Measurements from ENCODE around the gene HPCA. TPM values are rescaled to one million over a fixed set of nuclear protein-coding genes. Genes with fewer than 3 reads are reported as not detected.
A peak's percentile ranks its signal among the peaks of the same experiment; 100 is the strongest.

Gene HPCA
- total RNA-seq, 2 donors from 2014 or later: 1.2 TPM; not detected in 1

- Histone ChIP-seq H3K36me3 (ENCODE audit: control insufficient read depth, insufficient read depth, low read length) (peaks cover 45% of the 10 kb centered on the region), H3K4me3 (ENCODE audit: low read length) (no peak overlapping the region), H3K9me3 (ENCODE audit: control insufficient read depth, low read length) (no peaks in the 10 kb centered on the region), H3K9ac (ENCODE audit: extremely low read depth, low read length, poor library complexity, severe bottlenecking) (no peak overlapping the region), H3K4me1 (ENCODE audit: control insufficient read depth, insufficient read depth, low read length) (no peaks in the 10 kb centered on the region), H3K27ac (ENCODE audit: low read depth, low read length) (no peak overlapping the region), H3K27me3 (ENCODE audit: control insufficient read depth, insufficient read depth, low read length, poor library complexity, severe bottlenecking) (no peaks in the 10 kb centered on the region)
- H3K4me3 Mint-ChIP-seq: no peak overlapping the region
- DNase-seq: no peak
- no peak overlapping the region for H3K27ac Mint-ChIP-seq
- H3K36me3 Mint-ChIP-seq (ENCODE audit: low read depth): peaks cover 35% of the 10 kb centered on the region
- H3K27me3 Mint-ChIP-seq (ENCODE audit: insufficient read depth): no peaks in the 10 kb centered on the region
- H3K4me1 Mint-ChIP-seq: no peaks in the 10 kb centered on the region
- TF ChIP-seq CTCF (conservative IDR thresholded peaks at IDR 0.05): no peak
- H3K9me3 Mint-ChIP-seq: no peaks in the 10 kb centered on the region
Observed at GRCh38 chr1:32860566-32860965, 25.7 kb upstream of the HPCA start.

GRCh38 chr1:32861904-32862695, 24.2 kb upstream of the HPCA start:
- 83 to 94% methylated on average over 3 of the region's 3 CpGs for WGBS, 2 experiments (ENCODE audit: insufficient coverage in 1 of 2, insufficient read length in 1 of 2)
- TF ChIP-seq CTCF (conservative IDR thresholded peaks at IDR 0.05): no peak
- H3K27me3 ChIP-seq (ENCODE audit: control insufficient read depth, insufficient read depth, low read length, poor library complexity, severe bottlenecking): no peaks in the 10 kb centered on the region
- no peaks in the 10 kb centered on the region for H3K9me3 Mint-ChIP-seq
- H3K4me3 Mint-ChIP-seq: no peak overlapping the region
- H3K9ac ChIP-seq (ENCODE audit: extremely low read depth, low read length, poor library complexity, severe bottlenecking): no peak overlapping the region
- no peaks in the 10 kb centered on the region for H3K27me3 Mint-ChIP-seq (ENCODE audit: insufficient read depth)
- H3K36me3 Mint-ChIP-seq (ENCODE audit: low read depth): peaks cover 22% of the 10 kb centered on the region
- peaks cover 33% of the 10 kb centered on the region for H3K36me3 ChIP-seq (ENCODE audit: control insufficient read depth, insufficient read depth, low read length)
- H3K4me1 ChIP-seq (ENCODE audit: control insufficient read depth, insufficient read depth, low read length): no peaks in the 10 kb centered on the region
- DNase-seq: no peak
- H3K27ac Mint-ChIP-seq: peak overlapping the region; percentile 26
- no peak overlapping the region for H3K4me3 ChIP-seq (ENCODE audit: low read length)
- H3K4me1 Mint-ChIP-seq: no peaks in the 10 kb centered on the region
- no peak overlapping the region for H3K27ac ChIP-seq (ENCODE audit: low read depth, low read length)
- H3K9me3 ChIP-seq (ENCODE audit: control insufficient read depth, low read length): no peaks in the 10 kb centered on the region

- Mint-ChIP-seq H3K27me3 (ENCODE audit: insufficient read depth) (peaks cover 7% of the 10 kb centered on the region), H3K4me1 (peaks cover 3% of the 10 kb centered on the region), H3K27ac (no peak overlapping the region), H3K36me3 (ENCODE audit: low read depth) (peaks cover 16% of the 10 kb centered on the region), H3K9me3 (no peaks in the 10 kb centered on the region), H3K4me3 (no peak overlapping the region)
- Histone ChIP-seq H3K36me3 (ENCODE audit: control insufficient read depth, insufficient read depth, low read length) (peaks cover 22% of the 10 kb centered on the region), H3K27ac (ENCODE audit: low read depth, low read length) (peak overlapping the region; percentile 76), H3K9me3 (ENCODE audit: control insufficient read depth, low read length) (no peaks in the 10 kb centered on the region), H3K9ac (ENCODE audit: extremely low read depth, low read length, poor library complexity, severe bottlenecking) (no peak overlapping the region), H3K27me3 (ENCODE audit: control insufficient read depth, insufficient read depth, low read length, poor library complexity, severe bottlenecking) (no peaks in the 10 kb centered on the region), H3K4me1 (ENCODE audit: control insufficient read depth, insufficient read depth, low read length) (no peaks in the 10 kb centered on the region), H3K4me3 (ENCODE audit: low read length) (no peak overlapping the region)
- no peak for DNase-seq
- TF ChIP-seq CTCF (conservative IDR thresholded peaks at IDR 0.05): no peak
- WGBS, 2 experiments (ENCODE audit: insufficient coverage in 1 of 2, insufficient read length in 1 of 2): 90 to 94% methylated on average over 1 to 4 of the region's 4 CpGs
Observed at GRCh38 chr1:32863218-32863880, 22.9 kb upstream of the HPCA start.

All from endodermal cell (in vitro differentiated cells).